ENCODE results near the gene MRPL32. TPM values are rescaled to one million over a fixed set of nuclear protein-coding genes. Genes with fewer than 3 reads are reported as not detected.

MRPL32 gene
- total RNA-seq, 4 donors from 2014 or later: 27.8 to 46.2 (median 30.7) TPM

DNA sequence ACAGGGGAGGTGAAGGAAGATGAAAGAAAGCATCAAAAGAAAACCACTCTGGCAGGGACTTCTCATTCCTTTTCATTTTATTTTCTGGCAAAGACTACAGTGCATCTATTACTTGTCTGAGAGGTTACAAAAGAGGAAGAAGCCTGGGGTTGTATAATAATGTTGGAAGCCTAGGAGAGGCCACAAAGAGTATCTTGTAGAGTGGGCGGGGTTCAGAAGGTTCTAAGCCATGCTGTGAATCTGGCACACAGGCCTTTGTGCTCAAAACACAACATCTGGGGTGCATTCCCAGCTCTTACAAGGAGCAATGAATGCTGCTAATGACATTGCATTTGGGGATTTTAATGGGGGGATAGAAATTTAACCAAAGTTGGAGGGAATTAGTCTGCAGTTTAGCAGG is 49.4 kb downstream of the MRPL32 start:
- no peak for TF ChIP-seq POLR2A (IDR thresholded peaks at IDR 0.05)
- TF ChIP-seq CTCF (IDR thresholded peaks at IDR 0.05): no peak
- Histone ChIP-seq H3K36me3 (no peaks in the 10 kb centered on the region), H3K4me1 (no peaks in the 10 kb centered on the region), H3K4me3 (no peak overlapping the region), H3K9me3 (no peaks in the 10 kb centered on the region), H3K27ac (no peak overlapping the region), H3K27me3 (no peaks in the 10 kb centered on the region)
- no peak for DNase-seq

DNA sequence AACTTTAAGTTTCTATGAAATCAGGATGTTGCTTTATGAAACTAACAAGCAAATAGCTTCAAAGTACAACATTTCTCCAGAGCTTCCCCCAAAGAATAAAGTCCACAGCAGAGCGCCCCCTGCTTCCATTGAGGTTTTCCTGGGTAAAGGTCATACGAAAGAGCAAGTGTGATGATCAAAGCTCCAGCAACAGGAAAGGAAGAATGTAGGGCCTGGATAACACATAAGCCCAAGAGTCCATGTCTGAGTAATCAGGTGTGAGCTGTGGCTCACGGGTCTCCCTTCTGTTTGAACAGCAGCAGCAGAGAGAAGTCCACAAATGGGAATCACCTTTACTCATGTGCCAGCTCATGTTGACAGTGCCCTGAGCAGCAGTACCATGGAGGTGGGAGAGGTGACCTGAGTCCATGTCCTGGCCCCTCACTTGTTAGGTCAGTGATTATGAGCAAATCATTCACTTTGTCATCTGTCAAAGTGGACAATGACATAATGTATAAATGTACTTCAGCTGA is 50.5 kb downstream of the MRPL32 start:
- H3K4me1 ChIP-seq: no peaks in the 10 kb centered on the region
- no peak overlapping the region for H3K27ac ChIP-seq
- no peaks in the 10 kb centered on the region for H3K9me3 ChIP-seq
- no peak for DNase-seq
- TF ChIP-seq CTCF (IDR thresholded peaks at IDR 0.05): no peak
- TF ChIP-seq POLR2A (IDR thresholded peaks at IDR 0.05): no peak
- no peaks in the 10 kb centered on the region for H3K27me3 ChIP-seq
- H3K36me3 ChIP-seq: no peaks in the 10 kb centered on the region
- no peak overlapping the region for H3K4me3 ChIP-seq

GRCh38 chr7:42984137-42984536 is 52.0 kb downstream of the MRPL32 start:
- H3K4me1 ChIP-seq: no peaks in the 10 kb centered on the region
- H3K4me3 ChIP-seq: no peak overlapping the region
- no peaks in the 10 kb centered on the region for H3K27me3 ChIP-seq
- no peak for DNase-seq
- H3K9me3 ChIP-seq: no peaks in the 10 kb centered on the region
- no peaks in the 10 kb centered on the region for H3K36me3 ChIP-seq
- H3K27ac ChIP-seq: no peak overlapping the region
- TF ChIP-seq CTCF (IDR thresholded peaks at IDR 0.05): no peak
- TF ChIP-seq POLR2A (IDR thresholded peaks at IDR 0.05): no peak

DNA sequence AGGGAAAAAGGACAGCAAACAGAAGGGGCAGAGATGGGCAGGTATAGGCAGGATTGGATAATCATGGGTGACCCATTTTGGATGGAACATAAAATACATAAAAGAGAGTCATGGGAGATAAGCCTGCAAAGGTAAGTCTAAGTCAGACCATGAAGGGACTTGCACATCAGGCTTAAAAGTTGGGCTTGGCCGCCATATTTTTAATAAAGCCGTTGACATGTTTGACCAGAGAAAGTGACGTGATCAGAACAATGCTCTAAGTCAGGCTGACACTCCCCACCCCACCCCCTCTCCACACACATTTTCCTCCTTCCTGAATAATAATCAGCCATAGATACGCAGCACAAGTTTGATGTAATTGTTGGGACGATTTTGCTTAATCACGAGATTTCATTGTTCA is 54.0 kb downstream of the MRPL32 start:
- no peak for TF ChIP-seq CTCF (IDR thresholded peaks at IDR 0.05)
- no peak for TF ChIP-seq POLR2A (IDR thresholded peaks at IDR 0.05)
- Histone ChIP-seq H3K27me3 (no peaks in the 10 kb centered on the region), H3K36me3 (no peaks in the 10 kb centered on the region), H3K9me3 (no peaks in the 10 kb centered on the region), H3K4me3 (no peak overlapping the region), H3K27ac (no peak overlapping the region), H3K4me1 (no peaks in the 10 kb centered on the region)
- no peak for DNase-seq

- H3K36me3 ChIP-seq: no peaks in the 10 kb centered on the region
- H3K4me3 ChIP-seq: no peak overlapping the region
- no peaks in the 10 kb centered on the region for H3K27me3 ChIP-seq
- H3K4me1 ChIP-seq: no peaks in the 10 kb centered on the region
- no peak overlapping the region for H3K27ac ChIP-seq
- H3K9me3 ChIP-seq: no peaks in the 10 kb centered on the region
- no peak for DNase-seq
- TF ChIP-seq CTCF (IDR thresholded peaks at IDR 0.05): no peak
- no peak for TF ChIP-seq POLR2A (IDR thresholded peaks at IDR 0.05)
Measured at GRCh38 chr7:42986781-42987248, 54.6 kb downstream of the MRPL32 start.

Other genes starting within 250 kb of the MRPL32 start
- gene C7orf25, start 20.3 kb upstream of the MRPL32 start, total RNA-seq: 10 to 100 TPM in 3 of 4 donors, 1 to 10 TPM in 1; 8.3 to 15.1 (median 11.3) TPM
- 10 to 100 TPM; 28.1 to 66.8 (median 55.8) TPM for gene PSMA2, start 202 bp upstream of the MRPL32 start, total RNA-seq
- gene HECW1, start 180.3 kb downstream of the MRPL32 start, total RNA-seq: 1 to 10 TPM in 2 of 4 donors, under 1 TPM in 1, not detected in 1; 0.83 to 3.9 (median 2.7) TPM